ENCODE data around the gene TTLL3. TPM values are rescaled to one million over a fixed set of nuclear protein-coding genes. Genes with fewer than 3 reads are reported as not detected.

The TTLL3 gene
- total RNA-seq, 1 experiment from 2014 or later: 3.1 TPM

- no peak for DNase-seq
- H3K4me3 ChIP-seq: no peak overlapping the region
- no peaks in the 10 kb centered on the region for H3K27me3 ChIP-seq
- H3K36me3 ChIP-seq: no peaks in the 10 kb centered on the region; the same call in 1 of the 2 replicates
- no peaks in the 10 kb centered on the region for H3K9me3 ChIP-seq
These were observed 30.9 kb upstream of the TTLL3 start for GRCh38 chr3:9779075-9779593.

- DNase-seq: no peak
- no peaks in the 10 kb centered on the region; the same call in 1 of the 2 replicates for H3K36me3 ChIP-seq
- no peaks in the 10 kb centered on the region for H3K9me3 ChIP-seq
- no peak overlapping the region for H3K4me3 ChIP-seq
- no peaks in the 10 kb centered on the region for H3K27me3 ChIP-seq
These were observed 30.2 kb upstream of the TTLL3 start for GRCh38 chr3:9779721-9780457.

GRCh38 chr3:9780458-9780812, 29.6 kb upstream of the TTLL3 start:
- no peak for DNase-seq
- no peaks in the 10 kb centered on the region; the same call in 1 of the 2 replicates for H3K36me3 ChIP-seq
- H3K27me3 ChIP-seq: no peaks in the 10 kb centered on the region
- no peaks in the 10 kb centered on the region for H3K9me3 ChIP-seq
- H3K4me3 ChIP-seq: no peak overlapping the region

GRCh38 chr3:9780910-9781309, 29.2 kb upstream of the TTLL3 start:
- no peaks in the 10 kb centered on the region for H3K9me3 ChIP-seq
- DNase-seq: no peak
- H3K27me3 ChIP-seq: no peaks in the 10 kb centered on the region
- no peak overlapping the region for H3K4me3 ChIP-seq
- no peaks in the 10 kb centered on the region; the same call in 1 of the 2 replicates for H3K36me3 ChIP-seq

GRCh38 chr3:9781551-9781950, 28.5 kb upstream of the TTLL3 start:
- Histone ChIP-seq H3K9me3 (no peaks in the 10 kb centered on the region), H3K27me3 (no peaks in the 10 kb centered on the region), H3K4me3 (no peak overlapping the region), H3K36me3 (peaks cover 2% of the 10 kb centered on the region; the same call in 1 of the 2 replicates)
- DNase-seq: no peak

GRCh38 chr3:9781978-9782603, 28.0 kb upstream of the TTLL3 start:
- H3K27me3 ChIP-seq: no peaks in the 10 kb centered on the region
- H3K9me3 ChIP-seq: no peaks in the 10 kb centered on the region
- H3K36me3 ChIP-seq: peaks cover 5% of the 10 kb centered on the region; the same call in 1 of the 2 replicates
- H3K4me3 ChIP-seq: no peak overlapping the region
- no peak for DNase-seq

- Histone ChIP-seq H3K9me3 (no peaks in the 10 kb centered on the region), H3K4me3 (no peak overlapping the region), H3K36me3 (peaks cover 5% of the 10 kb centered on the region; the same call in 1 of the 2 replicates), H3K27me3 (no peaks in the 10 kb centered on the region)
- no peak for DNase-seq
These were observed 27.3 kb upstream of the TTLL3 start for GRCh38 chr3:9782770-9783169.

GRCh38 chr3:9783954-9784353, 26.1 kb upstream of the TTLL3 start:
- no peak for DNase-seq
- H3K36me3 ChIP-seq: peaks cover 5% of the 10 kb centered on the region; the same call in 1 of the 2 replicates
- no peaks in the 10 kb centered on the region for H3K27me3 ChIP-seq
- H3K4me3 ChIP-seq: no peak overlapping the region
- no peaks in the 10 kb centered on the region for H3K9me3 ChIP-seq

GRCh38 chr3:9784965-9785364, 25.1 kb upstream of the TTLL3 start:
- Histone ChIP-seq H3K9me3 (no peaks in the 10 kb centered on the region), H3K4me3 (no peak overlapping the region), H3K27me3 (no peaks in the 10 kb centered on the region), H3K36me3 (peaks cover 5% of the 10 kb centered on the region; the same call in 1 of the 2 replicates)
- DNase-seq: no peak

- no peaks in the 10 kb centered on the region for H3K9me3 ChIP-seq
- no peak overlapping the region for H3K4me3 ChIP-seq
- DNase-seq: no peak
- H3K27me3 ChIP-seq: no peaks in the 10 kb centered on the region
- peaks cover 5% of the 10 kb centered on the region for H3K36me3 ChIP-seq
These were observed 24.5 kb upstream of the TTLL3 start for GRCh38 chr3:9785602-9786001.

- Histone ChIP-seq H3K9me3 (no peaks in the 10 kb centered on the region), H3K36me3 (peaks cover 5% of the 10 kb centered on the region), H3K4me3 (no peak overlapping the region), H3K27me3 (no peaks in the 10 kb centered on the region)
- DNase-seq: no peak
These were observed 23.8 kb upstream of the TTLL3 start for GRCh38 chr3:9786209-9786739.

GRCh38 chr3:9786825-9787669, 23.0 kb upstream of the TTLL3 start:
- H3K36me3 ChIP-seq: peaks cover 5% of the 10 kb centered on the region
- H3K4me3 ChIP-seq: no peak overlapping the region
- no peak for DNase-seq
- no peaks in the 10 kb centered on the region for H3K27me3 ChIP-seq
- no peaks in the 10 kb centered on the region for H3K9me3 ChIP-seq

- no peaks in the 10 kb centered on the region for H3K9me3 ChIP-seq
- H3K36me3 ChIP-seq: peaks cover 5% of the 10 kb centered on the region
- no peak for DNase-seq
- H3K27me3 ChIP-seq: no peaks in the 10 kb centered on the region
- H3K4me3 ChIP-seq: no peak overlapping the region
These were observed 22.3 kb upstream of the TTLL3 start for GRCh38 chr3:9787714-9788113.

- no peaks in the 10 kb centered on the region for H3K9me3 ChIP-seq
- DNase-seq: no peak
- peaks cover 9% of the 10 kb centered on the region for H3K36me3 ChIP-seq
- no peak overlapping the region for H3K4me3 ChIP-seq
- no peaks in the 10 kb centered on the region for H3K27me3 ChIP-seq
These were observed 18.9 kb upstream of the TTLL3 start for GRCh38 chr3:9791127-9791526.

GRCh38 chr3:9791790-9792404, 18.2 kb upstream of the TTLL3 start:
- H3K4me3 ChIP-seq: peak overlapping the region; percentile 81
- no peak for DNase-seq
- no peaks in the 10 kb centered on the region for H3K9me3 ChIP-seq
- H3K36me3 ChIP-seq: peaks cover 4% of the 10 kb centered on the region; the same call in 1 of the 2 replicates
- no peaks in the 10 kb centered on the region for H3K27me3 ChIP-seq

- peak within 1 kb of the TSS; percentile 81 for H3K4me3 ChIP-seq
- peaks cover 11% of the 10 kb centered on the region for H3K36me3 ChIP-seq
- no peaks in the 10 kb centered on the region for H3K9me3 ChIP-seq
- H3K27me3 ChIP-seq: no peaks in the 10 kb centered on the region
- peak; percentile 88 for DNase-seq
These were observed 17.5 kb upstream of the TTLL3 start, which contains the start of the genes ARPC4 and TADA3 for GRCh38 chr3:9792405-9793160. Gene ARPC4 (plus strand): TSS chr3:9793082. CDS start chr3:9793122, 40 bp downstream. Gene TADA3 (minus strand): TSS chr3:9792473. CDS start chr3:9791466, 1,007 bp downstream.
